BLaER1 treated with 17β-estradiol and CSF1 and Interleukin-3, amounts not matched to agents 10 nM and 100 nM (cell line): ENCODE data around the gene ELMO2.

Experiments
- H3K27ac ChIP-seq, 11 experiments: shearing (Covaris generic); formaldehyde crosslinking; 2 replicates each; pipeline ENCODE4 v1.8.1; 2022
- H3K27me3 ChIP-seq, 11 experiments: shearing (Covaris generic); formaldehyde crosslinking; 2 replicates each; pipeline ENCODE4 v1.8.1; 2022
- H3K36me3 ChIP-seq, 11 experiments: shearing (Covaris generic); formaldehyde crosslinking; 2 replicates each; pipeline ENCODE4 v1.8.1; 2022
- H3K4me1 ChIP-seq, 10 experiments: shearing (Covaris generic); formaldehyde crosslinking; 2 replicates each; pipeline ENCODE4 v1.8.1; 2022
- H3K4me2 ChIP-seq, 11 experiments: shearing (Covaris generic); formaldehyde crosslinking; 2 replicates each; pipeline ENCODE4 v1.8.1; 2022
- H3K4me3 ChIP-seq, 10 experiments: shearing (Covaris generic); formaldehyde crosslinking; 2 replicates each; pipeline ENCODE4 v1.8.1; 2022
- H3K9ac ChIP-seq, 11 experiments: shearing (Covaris generic); formaldehyde crosslinking; 2 replicates each; pipeline ENCODE4 v1.8.1; 2022
- H3K9me3 ChIP-seq, 11 experiments: shearing (Covaris generic); formaldehyde crosslinking; replicated peaks in 1 of 11; 2 replicates each; pipeline ENCODE4 v1.8.1; 2022
- H4K20me1 ChIP-seq, 11 experiments: shearing (Covaris generic); formaldehyde crosslinking; 2 replicates each; pipeline ENCODE4 v1.8.1; 2022
- Cebpa-rat ChIP-seq, 11 experiments: shearing (Covaris generic); IDR thresholded peaks; 2 replicates each; pipeline ENCODE4 v1.8.1; 2022

ELMO2 gene

DNA sequence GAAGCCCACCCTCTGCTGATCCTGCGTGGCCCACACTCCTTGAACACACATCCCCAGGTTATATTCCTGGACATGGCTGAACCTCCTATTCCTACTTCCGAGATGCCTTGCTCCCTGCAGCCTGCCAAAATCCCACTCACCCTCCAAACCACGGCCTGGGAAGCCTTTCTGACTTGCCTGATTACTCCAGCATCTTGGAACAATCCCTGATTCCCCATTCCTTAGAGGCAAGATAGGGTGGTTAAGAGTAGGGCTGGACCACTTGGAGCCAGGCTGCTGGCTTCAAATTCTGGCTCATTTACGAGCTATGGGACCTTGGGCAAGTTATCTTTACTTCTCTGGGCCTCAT, 52.2 kb downstream of the ELMO2 start:
- Histone ChIP-seq H3K9me3 (no peaks in the 10 kb centered on the region), H3K36me3 (peaks cover 26 to 88% (median 53%) of the 10 kb centered on the region in 11 experiments; a peak in 21 of 22 replicates), H4K20me1 (peaks cover 0 to 48% (median 23%) of the 10 kb centered on the region in 11 experiments; a peak in 16 of 22 replicates), H3K4me1 (peaks cover 65 to 79% (median 71%) of the 10 kb centered on the region in 10 experiments), H3K9ac (0 out of 22 replicates have a peak overlapping the region, but pooled peaks of 1 of the 11 experiments have one; percentile 6), H3K27ac (no peak overlapping the region), H3K4me3 (no peak overlapping the region), H3K27me3 (no peaks in the 10 kb centered on the region), H3K4me2 (no peak overlapping the region)
- TF ChIP-seq Cebpa-rat (IDR thresholded peaks at IDR 0.05), result no peak

DNA sequence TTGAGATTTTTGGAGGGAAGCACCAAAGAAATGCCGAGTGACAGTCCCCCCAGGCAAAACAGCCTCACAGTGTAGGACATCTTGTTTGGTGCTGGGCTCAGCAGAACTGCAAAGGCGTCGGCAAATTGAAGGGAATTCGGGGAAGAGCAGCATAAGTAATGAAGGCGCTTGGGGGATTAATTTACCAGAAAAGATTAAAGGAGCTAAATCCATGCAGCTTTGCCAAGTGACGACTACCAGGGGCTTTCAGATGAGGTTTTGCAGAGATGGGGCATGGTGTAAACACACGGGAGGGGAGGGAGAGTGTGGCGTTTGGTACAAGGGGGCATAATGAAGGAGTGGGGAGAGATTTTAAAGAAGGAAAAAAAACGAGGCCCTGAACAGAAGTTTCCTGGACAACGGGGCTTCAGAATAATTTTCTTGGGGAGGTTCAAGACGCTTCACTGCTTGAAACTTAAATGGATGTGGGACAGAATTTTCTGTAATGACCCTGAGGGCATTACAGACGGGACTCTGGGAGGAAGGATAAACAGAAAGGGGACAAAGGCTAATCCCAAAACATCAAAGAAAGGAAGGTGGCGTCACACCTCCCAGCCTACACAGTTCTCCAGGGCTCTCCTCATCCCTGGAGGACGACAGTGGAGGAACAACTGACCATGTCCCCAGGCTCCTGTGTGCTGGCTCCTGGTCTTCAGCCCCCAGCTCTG, 52.8 kb downstream of the ELMO2 start:
- Histone ChIP-seq H3K4me2 (no peak overlapping the region), H3K4me1 (peaks cover 62 to 79% (median 70%) of the 10 kb centered on the region in 10 experiments), H3K36me3 (peaks cover 26 to 93% (median 53%) of the 10 kb centered on the region in 11 experiments; a peak in 21 of 22 replicates), H3K4me3 (no peak overlapping the region), H3K9ac (peak overlapping the region in 1 of 11 experiments; percentile 6; a peak in 1 of 22 replicates), H3K27me3 (no peaks in the 10 kb centered on the region), H3K9me3 (no peaks in the 10 kb centered on the region), H3K27ac (peak overlapping the region in 2 of 11 experiments; percentile 5 to 16; a peak in 1 of 22 replicates), H4K20me1 (peaks cover 5 to 46% (median 25%) of the 10 kb centered on the region in 11 experiments; a peak in 16 of 22 replicates)
- no peak for TF ChIP-seq Cebpa-rat (IDR thresholded peaks at IDR 0.05)

DNA sequence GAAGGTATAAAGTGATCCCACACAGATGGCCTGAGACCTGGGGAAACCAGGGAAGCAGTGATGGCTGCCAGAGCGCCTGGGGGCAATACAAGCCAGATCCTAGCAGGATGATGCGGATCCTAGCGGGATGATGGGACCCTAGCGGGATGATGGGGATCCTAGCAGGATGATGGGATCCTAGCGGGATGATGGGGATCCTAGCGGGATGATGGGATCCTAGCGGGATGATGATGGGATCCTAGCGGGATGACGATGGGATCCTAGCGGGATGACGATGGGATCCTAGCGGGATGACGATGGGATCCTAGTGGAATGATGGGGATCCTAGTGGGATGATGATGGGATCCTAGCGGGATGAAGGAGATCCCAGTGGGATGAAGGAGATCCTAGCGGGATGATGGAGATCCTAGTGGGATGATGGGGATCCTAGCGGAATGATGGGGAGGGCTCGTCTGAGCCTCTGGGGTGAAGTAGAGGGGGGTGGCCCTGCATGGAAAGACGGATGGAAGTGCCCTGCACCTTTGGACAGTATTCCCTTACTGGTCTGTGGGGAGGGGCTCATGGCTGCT, 54.0 kb downstream of the ELMO2 start:
- Histone ChIP-seq H3K27ac (peak overlapping the region in 6 of 11 experiments; percentile 73 to 84 (median 80); a peak in 5 of 22 replicates), H3K27me3 (no peaks in the 10 kb centered on the region), H3K36me3 (peaks cover 26 to 94% (median 57%) of the 10 kb centered on the region in 11 experiments; a peak in 21 of 22 replicates), H3K4me2 (peak overlapping the region in 9 of 11 experiments; percentile 74 to 98 (median 92); a peak in 13 of 22 replicates), H3K9me3 (no peaks in the 10 kb centered on the region), H3K4me1 (peaks cover 50 to 70% (median 63%) of the 10 kb centered on the region in 10 experiments), H3K4me3 (no peak overlapping the region), H3K9ac (peak overlapping the region in 2 of 11 experiments; percentile 74; a peak in 2 of 22 replicates), H4K20me1 (peaks cover 8 to 39% (median 21%) of the 10 kb centered on the region in 11 experiments; a peak in 15 of 22 replicates)
- TF ChIP-seq Cebpa-rat (IDR thresholded peaks at IDR 0.05), result no peak

- peaks cover 3 to 33% (median 12%) of the 10 kb centered on the region in 11 experiments; a peak in 12 of 22 replicates for H4K20me1 ChIP-seq
- no peak for TF ChIP-seq Cebpa-rat (IDR thresholded peaks at IDR 0.05)
- H3K36me3 ChIP-seq, result peaks cover 26 to 96% (median 60%) of the 10 kb centered on the region in 11 experiments; a peak in 21 of 22 replicates
- H3K4me1 ChIP-seq, result peaks cover 41 to 66% (median 55%) of the 10 kb centered on the region in 10 experiments
- H3K4me2 ChIP-seq, result peak overlapping the region; percentile 74 to 98 (median 92)
- H3K4me3 ChIP-seq, result peak overlapping the region in 1 of 10 experiments; percentile 28; a peak in 2 of 20 replicates
- peak overlapping the region; percentile 38 to 84 (median 74); a peak in 21 of 22 replicates for H3K27ac ChIP-seq
- no peaks in the 10 kb centered on the region for H3K9me3 ChIP-seq
- H3K27me3 ChIP-seq, result no peaks in the 10 kb centered on the region
- H3K9ac ChIP-seq, result peak overlapping the region; percentile 54 to 74 (median 73)
Observed at GRCh38 chr20:46351357-46352058, 54.9 kb downstream of the ELMO2 start.

- H3K4me2 ChIP-seq, result peak overlapping the region; percentile 74 to 98 (median 92)
- H3K27ac ChIP-seq, result peak overlapping the region; percentile 38 to 84 (median 74)
- H4K20me1 ChIP-seq, result peaks cover 0 to 35% (median 12%) of the 10 kb centered on the region in 11 experiments; a peak in 12 of 22 replicates
- TF ChIP-seq Cebpa-rat (IDR thresholded peaks at IDR 0.05), result no peak
- peaks cover 26 to 96% (median 55%) of the 10 kb centered on the region in 11 experiments; a peak in 21 of 22 replicates for H3K36me3 ChIP-seq
- peak overlapping the region in 6 of 10 experiments; percentile 7 to 58 (median 40); a peak in 10 of 20 replicates for H3K4me3 ChIP-seq
- peak overlapping the region; percentile 54 to 74 (median 73) for H3K9ac ChIP-seq
- H3K9me3 ChIP-seq, result no peaks in the 10 kb centered on the region
- peaks cover 36 to 60% (median 49%) of the 10 kb centered on the region in 10 experiments for H3K4me1 ChIP-seq
- no peaks in the 10 kb centered on the region for H3K27me3 ChIP-seq
Observed at GRCh38 chr20:46350986-46351267, 55.5 kb downstream of the ELMO2 start.

DNA sequence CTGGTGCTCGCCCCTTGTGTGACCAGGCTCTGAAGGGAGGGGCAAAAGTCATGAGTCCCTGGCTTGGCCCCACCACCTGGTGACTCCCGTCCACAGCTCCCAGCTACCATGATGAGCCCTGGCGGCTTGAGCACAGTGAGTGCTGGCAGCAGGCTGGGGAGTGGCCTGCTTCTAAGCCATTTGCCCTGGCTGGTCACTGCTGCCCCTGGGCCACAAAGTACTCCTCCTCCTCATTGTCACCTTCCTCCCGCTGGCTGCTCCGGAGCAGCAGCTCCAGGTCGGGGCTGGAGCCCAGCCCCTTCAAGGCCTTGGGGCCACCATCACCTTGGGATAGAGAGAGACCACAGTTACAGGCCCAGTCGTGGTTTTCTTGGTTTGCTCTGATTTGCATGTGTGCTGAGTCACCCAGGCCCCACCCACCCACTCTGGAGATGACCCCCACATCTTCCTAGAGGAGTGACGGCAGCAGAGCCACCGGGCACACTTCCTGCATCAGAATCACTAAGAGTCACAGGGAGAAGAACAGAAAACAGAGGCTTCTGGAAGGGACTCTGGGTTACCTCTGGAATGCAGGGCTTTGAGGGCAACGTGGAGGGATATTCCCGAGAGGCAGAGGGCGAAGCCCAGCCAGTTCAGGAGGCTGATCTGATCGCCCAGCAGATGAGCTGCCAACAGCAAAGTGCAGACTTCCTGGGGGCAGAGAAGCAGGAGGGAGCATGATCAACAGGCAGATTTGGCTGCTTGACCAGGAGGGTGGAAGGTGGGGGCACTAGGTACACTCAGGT, 56.0 kb downstream of the ELMO2 start:
- H3K27ac ChIP-seq, result peak overlapping the region; percentile 38 to 84 (median 74)
- no peaks in the 10 kb centered on the region; a peak in 1 of 22 replicates for H3K27me3 ChIP-seq
- TF ChIP-seq Cebpa-rat (IDR thresholded peaks at IDR 0.05), result no peak
- H3K4me3 ChIP-seq, result peak overlapping the region in 6 of 10 experiments; percentile 7 to 58 (median 40); a peak in 11 of 20 replicates
- H3K36me3 ChIP-seq, result peaks cover 24 to 91% (median 50%) of the 10 kb centered on the region in 11 experiments; a peak in 21 of 22 replicates
- peak overlapping the region; percentile 54 to 74 (median 73) for H3K9ac ChIP-seq
- H3K9me3 ChIP-seq, result no peaks in the 10 kb centered on the region
- H3K4me2 ChIP-seq, result peak overlapping the region; percentile 74 to 98 (median 92)
- peaks cover 35 to 58% (median 46%) of the 10 kb centered on the region in 10 experiments for H3K4me1 ChIP-seq
- H4K20me1 ChIP-seq, result peaks cover 0 to 35% (median 12%) of the 10 kb centered on the region in 11 experiments; a peak in 12 of 22 replicates

- Histone ChIP-seq H3K36me3 (peaks cover 17 to 84% (median 43%) of the 10 kb centered on the region in 11 experiments; a peak in 21 of 22 replicates), H3K27ac (peak overlapping the region in 10 of 11 experiments; percentile 34 to 84 (median 73); a peak in 20 of 22 replicates), H3K4me2 (peak overlapping the region; percentile 74 to 98 (median 92)), H3K4me3 (no peak overlapping the region; a peak in 2 of 20 replicates), H3K27me3 (peaks cover 0 to under 1% (median 0%) of the 10 kb centered on the region in 11 experiments; a peak in 4 of 22 replicates), H3K9ac (peak overlapping the region in 10 of 11 experiments; percentile 17 to 74 (median 58); a peak in 18 of 22 replicates), H3K9me3 (no peaks in the 10 kb centered on the region), H4K20me1 (peaks cover 0 to 29% (median 12%) of the 10 kb centered on the region in 11 experiments; a peak in 12 of 22 replicates), H3K4me1 (peaks cover 36 to 63% (median 46%) of the 10 kb centered on the region in 10 experiments)
- no peak for TF ChIP-seq Cebpa-rat (IDR thresholded peaks at IDR 0.05)
Observed at GRCh38 chr20:46349742-46350056, 56.7 kb downstream of the ELMO2 start.
